HG03342 (cell line): ENCODE measurements around the gene LAMA2.

Experiments
- ATAC-seq: cut with Tn5 transposase; IDR thresholded peaks from one replicate; pipeline ENCODE4 v1.9.1; 2021; ENCODE audit warnings: mild to moderate bottlenecking, moderate library complexity; ENCODE audit not compliant: unreplicated experiment

Gene LAMA2, protein sequence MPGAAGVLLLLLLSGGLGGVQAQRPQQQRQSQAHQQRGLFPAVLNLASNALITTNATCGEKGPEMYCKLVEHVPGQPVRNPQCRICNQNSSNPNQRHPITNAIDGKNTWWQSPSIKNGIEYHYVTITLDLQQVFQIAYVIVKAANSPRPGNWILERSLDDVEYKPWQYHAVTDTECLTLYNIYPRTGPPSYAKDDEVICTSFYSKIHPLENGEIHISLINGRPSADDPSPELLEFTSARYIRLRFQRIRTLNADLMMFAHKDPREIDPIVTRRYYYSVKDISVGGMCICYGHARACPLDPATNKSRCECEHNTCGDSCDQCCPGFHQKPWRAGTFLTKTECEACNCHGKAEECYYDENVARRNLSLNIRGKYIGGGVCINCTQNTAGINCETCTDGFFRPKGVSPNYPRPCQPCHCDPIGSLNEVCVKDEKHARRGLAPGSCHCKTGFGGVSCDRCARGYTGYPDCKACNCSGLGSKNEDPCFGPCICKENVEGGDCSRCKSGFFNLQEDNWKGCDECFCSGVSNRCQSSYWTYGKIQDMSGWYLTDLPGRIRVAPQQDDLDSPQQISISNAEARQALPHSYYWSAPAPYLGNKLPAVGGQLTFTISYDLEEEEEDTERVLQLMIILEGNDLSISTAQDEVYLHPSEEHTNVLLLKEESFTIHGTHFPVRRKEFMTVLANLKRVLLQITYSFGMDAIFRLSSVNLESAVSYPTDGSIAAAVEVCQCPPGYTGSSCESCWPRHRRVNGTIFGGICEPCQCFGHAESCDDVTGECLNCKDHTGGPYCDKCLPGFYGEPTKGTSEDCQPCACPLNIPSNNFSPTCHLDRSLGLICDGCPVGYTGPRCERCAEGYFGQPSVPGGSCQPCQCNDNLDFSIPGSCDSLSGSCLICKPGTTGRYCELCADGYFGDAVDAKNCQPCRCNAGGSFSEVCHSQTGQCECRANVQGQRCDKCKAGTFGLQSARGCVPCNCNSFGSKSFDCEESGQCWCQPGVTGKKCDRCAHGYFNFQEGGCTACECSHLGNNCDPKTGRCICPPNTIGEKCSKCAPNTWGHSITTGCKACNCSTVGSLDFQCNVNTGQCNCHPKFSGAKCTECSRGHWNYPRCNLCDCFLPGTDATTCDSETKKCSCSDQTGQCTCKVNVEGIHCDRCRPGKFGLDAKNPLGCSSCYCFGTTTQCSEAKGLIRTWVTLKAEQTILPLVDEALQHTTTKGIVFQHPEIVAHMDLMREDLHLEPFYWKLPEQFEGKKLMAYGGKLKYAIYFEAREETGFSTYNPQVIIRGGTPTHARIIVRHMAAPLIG (N-terminal part only)

DNA sequence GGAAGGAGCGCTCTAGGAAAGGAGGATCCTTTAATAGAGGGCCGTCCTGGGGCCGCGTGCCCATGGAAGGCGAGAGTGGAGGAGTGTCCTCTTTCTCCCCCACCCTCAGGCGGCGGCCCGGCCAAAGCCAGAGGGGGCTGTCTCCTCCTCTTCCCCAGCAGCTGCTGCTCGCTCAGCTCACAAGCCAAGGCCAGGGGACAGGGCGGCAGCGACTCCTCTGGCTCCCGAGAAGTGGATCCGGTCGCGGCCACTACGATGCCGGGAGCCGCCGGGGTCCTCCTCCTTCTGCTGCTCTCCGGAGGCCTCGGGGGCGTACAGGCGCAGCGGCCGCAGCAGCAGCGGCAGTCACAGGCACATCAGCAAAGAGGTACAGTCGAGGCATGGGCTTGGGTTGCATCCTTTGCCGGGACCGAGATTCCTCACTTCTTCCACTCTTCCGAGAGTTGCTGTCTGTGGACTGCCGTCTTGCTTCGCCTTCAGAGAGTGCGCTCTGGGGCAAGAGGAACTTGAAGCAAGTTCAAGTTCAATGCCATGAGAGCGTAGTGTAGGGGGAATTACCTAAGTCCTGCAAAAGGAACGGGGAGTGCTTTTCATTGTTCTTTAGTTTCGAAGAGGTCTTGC, at the start of gene LAMA2:
Gene LAMA2 (plus strand): TSS at position 148 of the 621 bp plus-strand sequence. CDS start 108 bp downstream, at position 256.
- no peak for ATAC-seq

DNA sequence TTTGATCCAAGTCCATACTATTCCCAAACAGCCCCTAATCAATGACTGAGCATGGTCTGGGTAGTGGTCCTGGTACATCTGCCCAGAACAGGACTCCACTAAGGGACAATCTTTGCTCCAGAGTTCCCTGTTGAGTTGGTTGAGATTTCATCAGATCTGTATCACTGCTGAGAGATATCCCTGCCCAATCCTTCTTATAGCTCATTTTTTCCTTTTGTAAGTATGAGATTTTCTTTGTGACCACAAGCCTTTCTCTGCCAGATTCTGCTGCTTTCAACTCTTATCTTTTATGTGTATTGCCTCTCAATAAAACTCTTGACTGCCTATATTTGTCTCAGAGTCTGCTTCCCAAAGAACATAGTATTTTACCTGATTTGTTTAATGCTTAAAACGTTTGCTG, 46.2 kb upstream of the LAMA2 start:
- no peak for ATAC-seq

DNA sequence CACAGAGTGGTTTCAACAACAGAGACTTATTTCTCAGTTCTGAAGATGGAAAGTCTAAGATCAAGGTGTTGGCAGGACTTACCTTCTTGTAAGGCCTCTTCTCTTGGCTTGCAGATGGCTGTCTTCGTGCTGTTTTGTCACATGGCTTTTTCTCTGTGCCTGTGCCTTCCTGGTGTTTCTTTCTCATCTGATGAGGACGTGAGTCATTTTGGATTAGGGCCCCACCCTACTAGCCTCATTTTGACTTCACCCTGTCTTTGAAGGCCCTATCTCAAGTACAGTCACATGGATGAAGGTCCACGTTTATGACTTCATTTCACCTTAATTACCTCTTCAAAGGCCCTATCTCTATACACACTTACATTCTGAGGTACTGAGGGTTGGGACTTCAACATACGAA, 41.4 kb upstream of the LAMA2 start:
- no peak for ATAC-seq

DNA sequence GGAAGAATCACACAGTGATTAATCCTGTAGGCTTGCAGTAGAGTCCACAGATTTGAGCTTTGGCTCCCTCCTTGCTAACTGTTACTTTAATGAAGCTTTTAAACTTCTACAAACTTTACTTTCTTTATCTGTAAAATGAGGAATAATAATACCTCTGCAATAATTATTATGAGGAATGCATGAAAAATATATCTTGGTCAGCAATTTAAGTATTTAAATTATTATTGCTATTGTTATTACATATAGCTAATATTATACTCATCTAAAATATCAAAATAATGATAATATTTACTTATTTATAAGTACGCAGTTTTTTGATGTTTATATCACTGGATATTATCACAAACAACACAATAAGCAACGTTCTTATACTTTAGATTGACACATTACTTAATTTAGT, 38.3 kb upstream of the LAMA2 start:
- no peak for ATAC-seq

DNA sequence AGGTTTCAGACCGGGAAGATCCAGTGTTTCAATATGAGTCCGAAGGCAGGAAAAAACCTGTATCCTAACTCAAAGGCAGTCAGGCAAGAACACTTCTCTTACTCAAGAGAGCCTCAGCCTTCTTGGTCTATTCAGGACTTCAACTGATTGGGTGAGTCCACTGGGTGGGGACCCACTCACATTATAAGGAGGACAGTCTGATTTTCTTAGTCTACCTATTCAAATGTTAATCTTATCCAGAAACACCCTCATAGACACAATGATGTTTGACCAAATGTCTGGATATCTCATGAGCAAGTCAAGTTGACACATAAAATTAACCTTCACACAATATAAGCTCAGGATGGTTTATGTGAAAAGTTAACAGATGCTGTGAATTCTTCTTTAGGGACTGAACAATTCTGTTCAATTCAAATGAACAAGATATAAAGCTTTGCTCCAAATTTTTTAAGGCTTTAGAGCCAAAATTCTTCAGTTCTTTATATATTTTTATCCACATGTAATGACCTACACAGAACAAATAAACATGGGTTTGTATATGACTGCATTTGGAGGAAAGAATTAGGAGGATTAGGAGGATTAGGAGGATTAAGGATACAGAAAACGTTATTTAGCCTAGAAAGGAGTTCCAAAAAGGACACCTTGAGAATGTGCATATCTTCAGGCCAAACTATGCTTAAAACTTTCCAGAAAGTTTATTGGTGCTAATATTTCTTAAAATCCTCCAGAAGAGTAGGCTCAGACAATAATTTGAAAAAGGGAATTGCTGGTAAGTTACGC, 35.3 kb upstream of the LAMA2 start:
- ATAC-seq, result no peak

DNA sequence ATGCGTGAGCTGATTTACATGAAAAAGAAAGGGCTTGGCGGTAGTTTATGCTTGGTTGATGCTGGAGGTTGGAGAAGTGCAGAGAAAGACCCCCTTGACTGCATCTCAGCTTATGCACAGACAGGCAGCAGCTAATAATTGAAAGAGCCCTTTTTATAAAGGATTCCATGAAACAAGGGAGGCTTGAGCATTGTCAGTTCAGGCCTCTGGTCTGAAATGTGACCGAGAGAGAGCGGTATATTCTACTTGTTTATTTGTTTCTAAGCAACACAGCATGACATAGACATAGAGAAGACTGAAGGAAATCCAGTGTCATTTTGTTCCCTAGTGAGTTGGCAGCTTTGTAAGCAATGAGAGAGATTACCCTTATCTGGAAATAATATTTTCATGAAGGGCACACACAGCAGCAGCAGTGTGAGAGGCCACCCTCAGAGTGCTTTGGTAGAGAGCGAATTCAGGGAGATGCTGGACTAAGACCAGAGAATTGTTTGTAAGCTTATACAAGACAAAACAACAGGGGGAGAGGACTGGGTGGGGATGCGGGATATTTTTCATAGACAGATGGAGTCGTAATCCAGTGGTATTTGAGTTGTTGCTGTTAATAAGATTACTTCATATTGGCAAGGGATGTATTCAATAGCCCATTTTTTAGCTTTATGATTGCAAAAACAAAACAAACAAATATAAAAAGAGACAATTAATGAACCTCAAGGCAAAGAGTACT, 34.6 kb upstream of the LAMA2 start:
- no peak for ATAC-seq

DNA sequence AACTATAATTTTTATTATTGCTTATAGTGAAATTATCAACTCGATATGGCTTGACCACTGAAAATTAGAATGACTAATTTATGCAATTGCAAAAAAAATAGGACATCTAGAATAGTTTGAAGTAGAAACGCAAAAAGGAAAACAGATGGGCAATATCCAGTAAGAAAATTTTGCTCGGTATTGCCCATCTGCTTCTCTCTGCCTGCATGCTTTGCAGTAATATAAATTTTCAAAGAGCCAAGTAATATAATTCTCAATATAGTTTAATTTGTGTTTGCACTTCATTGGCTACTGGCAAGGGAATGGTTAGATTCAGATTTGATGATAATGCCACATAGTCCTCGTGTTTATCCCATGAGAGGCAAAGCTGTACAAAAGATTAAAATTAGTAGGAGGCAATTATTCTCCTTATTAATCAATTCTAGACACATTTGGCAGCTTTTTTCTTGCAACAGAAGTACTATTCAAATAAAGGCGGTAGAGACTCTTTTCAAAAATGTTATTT, 27.3 kb upstream of the LAMA2 start:
- ATAC-seq, result no peak

DNA sequence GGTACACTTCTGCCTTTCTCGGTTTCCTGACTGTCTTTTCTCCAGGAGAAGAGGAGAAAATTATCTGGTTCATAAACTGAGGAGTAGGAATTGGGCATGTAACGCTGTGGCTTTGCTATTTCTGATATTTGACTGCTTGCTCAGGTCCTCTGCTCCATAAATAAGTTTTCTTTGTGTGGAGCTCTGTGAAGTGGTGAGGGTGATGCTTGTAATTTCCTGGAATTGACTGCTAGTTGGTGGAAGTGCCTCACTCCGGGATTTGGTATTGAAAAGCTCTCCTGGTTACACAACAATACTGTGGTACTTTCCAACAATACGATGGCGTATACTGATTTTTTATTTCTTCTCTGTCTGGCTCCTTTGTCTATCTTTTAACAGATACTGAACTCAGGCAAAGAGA, 25.1 kb upstream of the LAMA2 start:
- no peak for ATAC-seq

DNA sequence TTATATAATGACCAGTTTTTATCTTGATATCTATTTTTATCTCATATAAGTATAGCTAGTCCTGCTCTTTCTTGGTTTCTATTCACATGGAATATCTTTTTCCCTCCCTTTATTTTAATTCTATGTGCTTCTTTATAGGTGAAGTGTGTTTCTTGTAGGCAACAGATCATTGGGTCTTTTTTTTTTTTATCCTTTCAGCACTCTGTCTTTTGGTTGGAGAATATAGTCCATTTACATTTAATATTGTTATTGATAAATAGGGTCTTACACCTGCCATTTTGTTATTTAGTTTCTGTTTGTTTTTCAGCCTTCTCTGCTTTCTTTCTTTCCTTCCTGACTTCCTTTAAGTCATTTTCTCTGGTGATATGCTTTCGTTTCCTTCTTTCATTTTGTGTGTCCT, 22.2 kb upstream of the LAMA2 start:
- ATAC-seq, result no peak

DNA sequence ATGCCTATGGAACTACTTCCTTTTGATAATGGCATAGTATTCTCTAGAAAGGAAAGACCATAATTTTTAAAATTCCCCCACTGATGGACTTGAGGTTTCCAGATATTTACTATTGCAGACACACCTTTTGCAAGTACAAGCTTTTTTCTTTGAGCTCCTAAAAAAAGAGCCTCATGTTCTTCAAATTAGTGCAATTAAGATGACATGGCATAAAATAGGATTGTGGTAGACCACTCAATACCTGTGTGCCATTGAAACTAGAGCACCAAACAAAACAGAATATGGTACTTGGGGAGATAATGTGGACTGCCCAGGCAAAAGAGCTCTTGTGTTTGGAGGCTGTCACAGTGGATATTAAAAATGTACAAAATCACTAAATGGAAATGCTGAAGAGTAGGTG, 19.0 kb upstream of the LAMA2 start:
- ATAC-seq, result no peak

DNA sequence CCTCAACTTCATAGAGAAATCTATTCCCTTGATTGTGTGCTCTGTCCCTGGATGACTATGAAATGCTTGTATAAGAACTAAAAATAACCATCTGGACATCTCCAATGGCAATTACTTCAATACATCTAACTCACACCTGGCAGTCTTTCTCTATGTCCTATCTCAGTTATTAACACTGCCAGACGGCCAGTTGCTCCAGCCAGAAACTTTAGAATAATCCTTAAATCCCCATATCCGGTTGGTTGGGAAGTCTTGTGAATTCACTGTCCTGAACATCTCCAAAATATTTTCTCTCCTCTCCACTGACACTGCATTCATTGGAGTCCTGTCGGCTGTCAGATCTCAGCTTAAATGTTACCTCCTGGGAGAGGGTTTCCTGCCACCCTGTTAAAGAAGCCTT, 12.2 kb upstream of the LAMA2 start:
- no peak for ATAC-seq

DNA sequence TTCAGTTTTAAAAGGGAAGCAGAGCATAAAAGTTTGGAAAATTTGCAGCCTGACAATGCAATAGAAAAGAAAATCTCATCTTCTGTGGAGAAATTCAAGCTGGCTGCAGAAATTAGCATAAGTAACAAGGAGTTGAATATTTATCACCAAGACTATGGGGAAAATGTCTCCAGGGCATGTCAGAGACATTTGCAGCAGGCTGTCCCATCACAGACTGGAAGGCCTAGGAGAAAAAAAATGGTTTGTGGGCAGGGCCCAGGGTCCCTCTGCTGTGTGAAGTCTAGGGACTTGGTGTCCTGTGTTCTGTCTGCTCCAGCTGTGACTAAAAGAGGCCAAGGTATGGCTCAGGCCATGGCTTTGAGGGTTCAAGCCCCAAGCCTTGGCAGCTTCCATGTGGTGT, 8.1 kb upstream of the LAMA2 start:
- no peak for ATAC-seq

DNA sequence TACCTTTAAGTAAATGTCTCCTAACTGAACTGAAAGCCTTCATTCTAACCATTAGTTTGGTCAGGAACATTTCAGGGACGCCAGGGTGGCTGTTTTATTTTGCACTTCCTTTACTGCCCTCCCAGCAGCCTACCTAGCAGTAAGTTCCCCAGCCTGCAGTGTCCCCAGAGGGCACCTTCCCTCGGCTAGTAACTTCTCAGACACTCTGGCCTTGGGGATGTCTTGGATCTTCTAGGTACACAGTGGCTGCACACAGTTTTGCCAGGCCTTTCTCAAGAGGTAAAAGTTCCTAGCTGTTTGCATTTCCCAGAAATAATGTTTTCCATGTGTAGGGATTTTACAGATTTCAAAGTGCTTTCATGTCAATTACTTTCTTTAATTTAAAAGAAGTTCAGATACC, 378 bp upstream of the LAMA2 start:
- no peak for ATAC-seq

DNA sequence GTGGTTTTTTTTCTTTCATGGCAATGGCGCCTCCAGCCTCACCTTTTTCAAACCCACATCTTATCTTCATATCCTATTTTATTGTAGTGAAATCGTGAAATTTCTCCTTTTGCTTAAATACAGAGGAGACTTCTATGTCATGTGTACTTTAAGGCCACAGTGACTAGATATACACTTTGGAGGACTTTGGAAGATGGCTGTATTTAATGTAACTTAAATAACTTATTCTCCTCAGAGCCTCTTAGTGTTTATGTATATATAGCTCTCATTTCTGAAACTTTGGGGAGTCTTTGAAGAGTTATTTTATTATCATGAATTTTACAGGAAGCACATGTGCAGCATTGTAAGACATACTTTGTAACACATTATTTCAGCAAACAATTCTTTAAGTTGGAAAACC, 968 bp downstream of the LAMA2 start:
- ATAC-seq, result no peak

DNA sequence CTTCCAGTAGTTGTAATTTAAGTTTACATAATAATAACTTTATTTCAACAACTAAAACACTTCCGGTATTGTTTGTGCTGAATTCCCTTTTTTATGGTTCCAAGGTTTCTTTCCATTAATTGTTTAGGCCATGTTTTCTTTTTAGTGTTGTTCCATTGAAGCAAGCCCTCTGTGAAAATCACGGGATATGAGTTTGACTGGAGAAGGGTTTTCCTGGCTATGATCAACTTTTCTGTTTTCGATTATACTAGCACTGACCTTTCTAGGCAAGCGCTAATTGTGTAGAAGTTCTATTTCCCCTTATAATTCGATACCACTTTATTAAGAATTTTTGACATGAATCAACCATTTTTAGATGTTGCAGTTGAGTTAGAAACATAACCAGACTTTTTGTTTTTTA, 2.4 kb downstream of the LAMA2 start:
- ATAC-seq, result no peak

DNA sequence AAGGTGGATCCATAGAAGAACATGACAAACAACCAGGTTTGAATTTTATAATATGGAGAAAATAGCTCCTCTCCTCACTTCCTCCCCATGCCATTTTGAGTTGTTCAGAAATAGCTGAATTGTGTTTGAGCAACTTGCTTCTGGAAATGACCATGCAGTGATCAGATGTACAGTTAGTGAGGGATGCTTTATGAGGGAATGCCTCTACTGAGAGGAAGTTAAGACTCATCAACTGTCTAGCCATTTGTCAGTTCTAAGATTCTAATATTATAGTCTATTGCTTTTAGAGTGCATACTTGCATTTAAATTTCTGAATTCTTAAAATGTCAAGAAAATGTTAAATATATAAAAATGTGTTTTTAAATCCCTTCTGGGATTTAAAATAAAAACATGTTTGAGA, 3.8 kb downstream of the LAMA2 start:
- no peak for ATAC-seq

DNA sequence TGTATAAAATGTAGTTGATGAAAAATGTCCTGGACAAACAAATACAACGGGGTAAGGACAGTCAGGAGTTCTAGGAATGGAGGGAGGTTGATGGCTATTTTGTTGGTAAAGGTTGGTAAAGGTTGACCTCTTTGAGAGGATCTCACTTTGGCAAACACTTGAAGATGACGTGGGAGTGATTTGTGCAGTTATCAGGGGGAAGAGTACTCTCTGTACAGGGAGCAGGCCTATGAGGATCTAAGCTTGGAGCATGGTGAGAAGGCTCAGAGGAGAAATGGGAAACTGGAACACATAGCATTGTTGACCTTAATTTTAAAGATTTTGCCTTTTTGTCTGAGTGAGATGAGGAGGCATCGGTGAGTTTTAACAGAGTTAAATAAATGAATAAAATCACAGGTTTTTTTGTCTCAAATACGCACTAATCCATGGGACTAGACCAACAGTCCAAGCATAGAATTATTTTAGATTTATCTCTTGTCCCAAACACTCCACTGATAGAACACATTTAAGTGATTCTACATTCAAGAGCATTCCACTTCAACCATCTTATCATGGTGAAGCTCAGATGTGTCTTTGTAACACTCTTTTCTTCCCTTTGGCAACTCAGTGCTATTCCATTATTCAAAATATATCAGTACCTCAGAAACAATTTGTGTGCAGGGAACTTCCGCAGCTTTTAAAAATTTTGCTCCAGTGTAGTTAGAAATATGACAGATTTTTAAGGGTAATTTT, 5.7 kb downstream of the LAMA2 start:
- no peak for ATAC-seq

DNA sequence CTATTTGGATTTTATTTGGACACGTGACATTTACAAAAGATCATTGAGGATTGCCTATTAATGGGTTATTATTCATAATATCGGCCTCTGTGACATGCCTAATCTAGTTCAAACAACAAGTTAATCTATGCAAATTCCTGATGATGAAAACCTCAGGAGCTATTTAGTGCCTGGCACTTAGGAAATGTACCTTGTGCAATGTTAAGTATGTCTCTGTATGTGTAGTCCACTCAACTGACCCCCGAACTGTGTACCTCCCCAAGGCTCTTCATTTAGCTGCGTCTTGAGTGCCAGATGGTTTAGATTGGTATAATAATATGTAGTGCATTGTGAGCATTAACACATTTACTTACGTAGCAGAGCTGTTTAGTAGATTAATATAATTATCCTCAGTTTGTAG, 6.9 kb downstream of the LAMA2 start:
- ATAC-seq, result no peak

DNA sequence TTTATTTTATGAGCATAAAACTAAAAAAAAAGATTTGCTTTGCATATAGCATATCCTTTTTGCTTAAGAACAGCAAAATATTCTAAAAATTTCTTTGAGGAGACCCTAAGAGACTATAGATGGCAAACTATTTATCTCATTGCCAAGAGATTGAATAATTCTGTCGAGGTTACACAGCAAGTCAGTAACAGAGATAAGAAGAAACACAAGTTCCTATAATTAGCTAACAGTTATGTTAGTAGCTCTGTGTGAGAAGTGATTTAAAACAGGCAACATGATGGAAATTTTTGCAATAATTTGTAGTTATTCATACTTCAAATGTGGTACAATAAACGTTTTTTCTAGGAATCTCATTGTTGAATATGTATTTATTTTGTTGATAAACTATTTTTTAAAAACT, 9.1 kb downstream of the LAMA2 start:
- ATAC-seq, result no peak
